ENCODE measurements around the gene CYP2W1. TPM values are rescaled to one million over a fixed set of nuclear protein-coding genes. Genes with fewer than 3 reads are reported as not detected.
A peak's percentile ranks its signal among the peaks of the same experiment; 100 is the strongest.
"Not testable (repeated sequence)": the region's sequence is repeated elsewhere in the genome, so short reads cannot be mapped to it uniquely, and the experiment has no call there.

CYP2W1 gene
- total RNA-seq, 3 donors from 2014 or later, result 0.47 to 2.3 (median 2.1) TPM

DNA sequence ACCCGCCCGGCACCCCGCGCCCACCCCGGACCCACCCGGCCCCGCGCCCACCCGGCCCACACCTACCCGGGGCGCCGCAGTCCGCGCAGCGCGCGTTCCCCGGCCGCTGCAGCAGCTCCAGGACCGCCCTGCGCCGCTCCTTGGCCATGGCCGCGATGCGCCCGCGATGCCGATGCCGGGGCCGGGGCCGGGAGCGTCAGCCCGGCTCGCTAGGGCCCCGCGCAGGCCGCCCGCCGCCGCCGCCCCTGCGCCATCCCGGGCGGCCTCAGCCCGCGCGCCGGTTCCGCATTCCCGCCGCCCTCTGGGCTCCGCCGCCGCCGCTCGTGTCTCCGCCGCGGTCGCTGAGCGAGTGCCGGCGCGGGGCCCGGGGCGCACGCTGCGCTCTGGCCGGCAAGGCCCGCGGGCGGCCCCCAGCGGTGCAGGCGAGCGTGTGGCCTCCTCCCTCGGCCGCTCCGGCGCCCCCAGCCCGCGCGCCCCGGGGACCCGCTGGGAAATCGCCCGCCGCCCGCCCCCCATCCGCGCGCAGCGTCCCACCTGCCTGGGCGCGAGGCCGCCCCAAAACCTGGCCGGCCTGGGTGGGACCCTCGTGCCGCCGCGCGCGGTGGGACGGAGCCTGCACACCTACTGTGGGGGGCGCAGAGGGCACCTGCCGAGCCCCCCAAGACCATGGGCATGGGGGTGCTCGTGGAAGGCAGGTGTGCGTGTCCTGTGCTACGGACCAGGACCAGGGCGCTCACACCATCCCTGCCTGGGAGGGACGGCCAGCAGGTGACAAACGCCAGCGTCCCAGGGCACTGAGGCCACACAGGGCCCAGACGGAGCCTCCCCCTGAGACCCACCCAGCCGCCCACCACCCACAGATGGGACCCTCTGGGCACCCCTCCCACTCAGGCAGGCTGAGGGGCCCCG, 28.4 kb upstream of the CYP2W1 start, which contains the start of gene ADAP1:
ADAP1 (minus strand) TSS at position 351 of the 909 bp plus-strand sequence; CDS start at position 148, 203 bp downstream.
- ATAC-seq (peak; percentile 73), DNase-seq (peak; percentile 67 to 81 (median 68))
- H3K36me3 ChIP-seq (ENCODE audit: low read depth), result no peaks in the 10 kb centered on the region

DNA sequence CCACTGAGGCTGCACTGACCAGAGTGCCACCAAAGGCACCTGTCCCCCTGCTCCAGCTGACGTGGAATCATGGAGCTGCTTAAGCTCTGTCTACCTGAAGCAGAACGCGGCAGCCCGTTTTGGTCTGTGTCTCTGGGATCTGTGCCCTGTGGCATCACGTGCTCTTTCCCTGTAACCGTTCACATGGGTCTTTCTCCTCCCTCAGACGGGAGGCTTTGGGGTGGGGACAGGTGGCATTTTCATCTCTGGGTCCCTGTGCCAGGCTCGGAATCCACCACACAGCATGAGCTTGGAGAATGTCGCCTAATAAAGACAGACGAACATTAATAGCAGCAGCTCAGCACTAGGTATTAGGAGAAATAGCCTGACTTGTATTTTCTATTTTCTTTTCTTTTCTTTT, 26.9 kb upstream of the CYP2W1 start:
- Histone ChIP-seq H3K9me3 (no peaks in the 10 kb centered on the region), H3K4me3 (no peak overlapping the region), H3K4me1 (ENCODE audit: low read depth) (peaks cover 17% of the 10 kb centered on the region), H3K36me3 (ENCODE audit: low read depth) (no peaks in the 10 kb centered on the region)
- ATAC-seq (no peak), DNase-seq (peak in 2 of 3 donors; percentile 14 to 23)
- TF ChIP-seq CTCF (IDR thresholded peaks at IDR 0.05), result no peak
- intact Hi-C loops (cut with DNase I, micrococcal nuclease), result no loop called here

More for the DNA sequence above, 28.4 kb upstream of the CYP2W1 start, which contains the start of gene ADAP1:
- no peak for TF ChIP-seq CTCF (IDR thresholded peaks at IDR 0.05)
- peak within 1 kb of the TSS; percentile 46 for H3K4me3 ChIP-seq
- intact Hi-C loops (cut with DNase I, micrococcal nuclease), result no loop called here
- H3K4me1 ChIP-seq (ENCODE audit: low read depth), result peaks cover 17% of the 10 kb centered on the region
- no peaks in the 10 kb centered on the region for H3K9me3 ChIP-seq

GRCh38 chr7:957418-958220, 25.4 kb upstream of the CYP2W1 start:
- Histone ChIP-seq H3K4me3 (no peak overlapping the region), H3K9me3 (no peaks in the 10 kb centered on the region), H3K4me1 (ENCODE audit: low read depth) (peaks cover 12% of the 10 kb centered on the region), H3K36me3 (ENCODE audit: low read depth) (no peaks in the 10 kb centered on the region)
- DNase-seq, result peak in 2 of 3 donors; percentile 44 to 66
- no peak for TF ChIP-seq CTCF (IDR thresholded peaks at IDR 0.05)
- intact Hi-C loops (cut with DNase I, micrococcal nuclease), result no loop called here
- ATAC-seq, result no peak

DNA sequence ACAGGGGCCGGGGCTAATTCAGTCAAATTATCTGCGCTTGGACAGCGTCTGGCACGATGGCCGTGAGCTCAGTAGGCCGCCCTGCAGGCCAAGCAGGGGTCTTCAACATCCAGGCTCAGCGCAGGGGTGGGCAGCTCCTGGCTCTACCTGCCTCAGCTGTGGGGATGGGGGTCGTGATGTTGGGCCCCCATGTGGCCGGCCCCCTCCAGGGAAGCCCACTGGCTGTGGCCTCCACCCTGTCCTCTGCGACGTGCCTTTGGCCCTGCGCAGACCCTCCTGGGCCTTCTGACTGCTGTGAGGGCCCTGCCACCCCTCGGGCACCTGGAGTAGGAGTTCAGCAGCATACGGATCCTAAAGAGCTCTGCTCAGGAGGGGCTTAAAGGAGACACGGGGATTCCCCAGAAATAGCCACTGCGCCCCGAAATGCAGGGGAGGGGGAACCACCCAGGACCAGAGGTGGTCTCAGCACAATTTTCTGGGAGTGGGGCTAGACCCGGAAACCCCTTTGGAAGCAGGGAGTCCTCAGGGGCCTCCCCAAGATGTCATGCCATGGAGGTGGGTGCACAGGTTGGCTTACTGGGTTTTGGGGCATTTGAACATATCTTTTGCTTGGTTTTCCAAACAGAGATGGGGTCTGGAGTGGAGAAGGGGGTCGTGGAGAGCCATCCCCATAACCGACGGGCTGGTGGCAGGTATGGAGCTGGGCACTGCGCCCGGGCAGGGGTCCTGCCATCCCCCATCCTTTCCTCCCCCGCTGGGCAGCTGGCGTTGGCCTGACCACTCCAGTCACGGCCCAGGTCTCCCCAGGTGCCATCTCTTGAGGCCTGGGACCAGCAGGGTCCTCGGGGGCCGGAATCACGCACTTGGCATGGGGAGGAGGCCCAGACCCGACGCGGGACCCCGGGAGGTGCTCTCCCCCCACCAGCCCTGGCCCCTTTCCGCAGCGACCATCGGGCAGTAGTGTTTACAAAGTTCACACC, 24.5 kb upstream of the CYP2W1 start:
- H3K36me3 ChIP-seq (ENCODE audit: low read depth), result no peaks in the 10 kb centered on the region
- peak in 2 of 3 donors; percentile 33 to 50 for DNase-seq
- no peak for TF ChIP-seq CTCF (IDR thresholded peaks at IDR 0.05)
- no peak for ATAC-seq
- peaks cover 6% of the 10 kb centered on the region for H3K4me1 ChIP-seq (ENCODE audit: low read depth)
- no peaks in the 10 kb centered on the region for H3K9me3 ChIP-seq
- H3K4me3 ChIP-seq, result no peak overlapping the region
- intact Hi-C loops (cut with DNase I, micrococcal nuclease), result no loop called here

- Histone ChIP-seq H3K4me3 (no peak overlapping the region), H3K4me1 (ENCODE audit: low read depth) (peaks cover 3% of the 10 kb centered on the region), H3K36me3 (ENCODE audit: low read depth) (no peaks in the 10 kb centered on the region), H3K9me3 (no peaks in the 10 kb centered on the region)
- no peak for TF ChIP-seq CTCF (IDR thresholded peaks at IDR 0.05)
- intact Hi-C loops (cut with DNase I, micrococcal nuclease), result no loop called here
- DNase-seq, result peak in 2 of 3 donors; percentile 45 to 46
- ATAC-seq, result no peak
Observed at GRCh38 chr7:959271-959670, 23.7 kb upstream of the CYP2W1 start.

DNA sequence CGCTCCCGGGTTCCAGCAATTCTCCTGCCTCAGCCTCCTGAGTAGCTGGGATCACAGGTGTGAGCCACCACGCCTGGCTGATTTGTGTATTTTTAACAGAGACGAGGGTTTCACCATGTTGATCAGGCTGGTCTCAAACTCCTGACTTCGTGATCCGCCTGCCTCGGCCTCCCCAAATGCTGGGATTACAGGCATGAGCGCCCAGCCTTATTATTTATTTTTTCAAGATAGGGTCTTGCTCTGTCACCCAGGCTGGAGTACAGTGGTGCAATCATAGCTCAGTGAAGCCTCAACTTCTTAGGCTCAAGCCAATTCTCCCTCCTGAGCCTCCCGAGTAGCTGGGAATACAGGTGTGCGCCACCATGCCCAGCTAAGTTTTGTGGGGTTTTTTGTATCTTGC, 23.2 kb upstream of the CYP2W1 start:
- peak in 1 of 3 donors; percentile 4 for DNase-seq
- H3K4me3 ChIP-seq; ATAC-seq; H3K4me1 ChIP-seq (ENCODE audit: low read depth); H3K9me3 ChIP-seq; H3K36me3 ChIP-seq (ENCODE audit: low read depth); intact Hi-C loops (cut with DNase I, micrococcal nuclease): not testable (repeated sequence)
